ENCODE results near the gene MOCOS.

DNA sequence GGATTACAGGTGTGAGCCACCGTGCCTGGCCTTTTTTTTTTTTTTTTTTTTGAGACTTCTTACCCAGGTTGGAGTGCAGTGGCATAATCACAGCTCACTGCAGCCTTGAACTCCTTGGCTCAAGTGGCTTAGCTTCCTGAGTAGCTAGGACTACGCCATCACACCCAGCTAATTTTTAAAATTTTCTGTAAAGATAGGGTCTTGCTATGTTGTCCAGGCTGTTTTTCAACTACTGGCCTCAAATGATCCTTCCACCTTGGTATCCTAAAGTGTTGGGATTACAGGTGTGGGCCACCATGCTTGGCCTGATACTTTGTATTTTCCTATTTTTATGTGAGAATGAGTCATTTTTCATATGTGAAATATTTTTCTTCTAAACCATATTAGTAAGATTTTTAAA, 43.9 kb upstream of the MOCOS start:
- TF ChIP-seq, protein P1, sequence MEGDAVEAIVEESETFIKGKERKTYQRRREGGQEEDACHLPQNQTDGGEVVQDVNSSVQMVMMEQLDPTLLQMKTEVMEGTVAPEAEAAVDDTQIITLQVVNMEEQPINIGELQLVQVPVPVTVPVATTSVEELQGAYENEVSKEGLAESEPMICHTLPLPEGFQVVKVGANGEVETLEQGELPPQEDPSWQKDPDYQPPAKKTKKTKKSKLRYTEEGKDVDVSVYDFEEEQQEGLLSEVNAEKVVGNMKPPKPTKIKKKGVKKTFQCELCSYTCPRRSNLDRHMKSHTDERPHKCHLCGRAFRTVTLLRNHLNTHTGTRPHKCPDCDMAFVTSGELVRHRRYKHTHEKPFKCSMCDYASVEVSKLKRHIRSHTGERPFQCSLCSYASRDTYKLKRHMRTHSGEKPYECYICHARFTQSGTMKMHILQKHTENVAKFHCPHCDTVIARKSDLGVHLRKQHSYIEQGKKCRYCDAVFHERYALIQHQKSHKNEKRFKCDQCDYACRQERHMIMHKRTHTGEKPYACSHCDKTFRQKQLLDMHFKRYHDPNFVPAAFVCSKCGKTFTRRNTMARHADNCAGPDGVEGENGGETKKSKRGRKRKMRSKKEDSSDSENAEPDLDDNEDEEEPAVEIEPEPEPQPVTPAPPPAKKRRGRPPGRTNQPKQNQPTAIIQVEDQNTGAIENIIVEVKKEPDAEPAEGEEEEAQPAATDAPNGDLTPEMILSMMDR (IDR thresholded peaks at IDR 0.05 in 4 of 5, conservative IDR thresholded peaks at IDR 0.05 in 1 of 5): no peak
- TF ChIP-seq POLR2A (IDR thresholded peaks at IDR 0.05): no peak
